Measurements from ENCODE around the gene ELK1. TPM values are rescaled to one million over a fixed set of nuclear protein-coding genes. Genes with fewer than 3 reads are reported as not detected.
A peak's percentile ranks its signal among the peaks of the same experiment; 100 is the strongest.

Gene ELK1
- total and polyA plus RNA-seq, 9 donors, result 15.3 to 29.9 (median 24.7) TPM

GRCh38 chrX:47664737-47665136 is 14.4 kb upstream of the ELK1 start:
- no peak for DNase-seq
- no peak overlapping the region for H3K4me3 ChIP-seq (ENCODE audit: low read length)
- no peaks in the 10 kb centered on the region for H3K27me3 ChIP-seq (ENCODE audit: control insufficient read depth, insufficient read depth, low read length)
- no peak overlapping the region for H3K27ac ChIP-seq (ENCODE audit: low read length)
- no peaks in the 10 kb centered on the region for H3K9me3 ChIP-seq (replicated peaks; ENCODE audit: control insufficient read depth, low read depth, low read length)
- H3K36me3 ChIP-seq (ENCODE audit: control insufficient read depth, insufficient read depth, low read length), result no peaks in the 10 kb centered on the region
- H3K4me1 ChIP-seq (ENCODE audit: control insufficient read depth, insufficient read depth, low read length), result no peaks in the 10 kb centered on the region
- no CpG with 5 or more reads among the region's 5 CpGs for WGBS (ENCODE audit: insufficient coverage)

- no CpG with 5 or more reads among the region's 1 CpG for WGBS (ENCODE audit: insufficient coverage)
- DNase-seq, result peak; percentile 25
- H3K4me1 ChIP-seq (ENCODE audit: control insufficient read depth, insufficient read depth, low read length), result no peaks in the 10 kb centered on the region
- no peak overlapping the region for H3K4me3 ChIP-seq (ENCODE audit: low read length)
- H3K36me3 ChIP-seq (ENCODE audit: control insufficient read depth, insufficient read depth, low read length), result peaks cover 4% of the 10 kb centered on the region
- H3K27ac ChIP-seq (ENCODE audit: low read length), result no peak overlapping the region
- no peaks in the 10 kb centered on the region for H3K9me3 ChIP-seq (replicated peaks; ENCODE audit: control insufficient read depth, low read depth, low read length)
- H3K27me3 ChIP-seq (ENCODE audit: control insufficient read depth, insufficient read depth, low read length), result no peaks in the 10 kb centered on the region
Measured at GRCh38 chrX:47662144-47662657, 11.8 kb upstream of the ELK1 start.

DNA sequence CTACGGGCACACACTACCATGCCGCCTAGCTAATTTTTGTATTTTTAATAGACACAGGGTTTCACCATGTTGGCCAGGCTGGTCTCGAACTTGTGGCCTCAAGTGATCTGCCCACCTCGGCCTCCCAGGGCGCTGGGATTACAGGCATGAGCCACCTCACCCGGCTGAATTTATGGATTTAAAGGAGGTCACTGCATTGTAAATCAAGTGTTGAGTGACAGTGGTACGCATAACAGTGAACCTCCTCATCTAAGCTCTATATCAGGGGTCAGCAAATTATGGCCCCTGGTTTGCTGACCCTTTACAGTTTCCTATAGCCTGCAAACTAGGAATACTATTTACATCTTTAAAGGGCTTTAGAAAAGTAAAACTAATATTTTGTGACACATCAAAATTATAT is 11.2 kb upstream of the ELK1 start:
- H3K27me3 ChIP-seq (ENCODE audit: control insufficient read depth, insufficient read depth, low read length), result no peaks in the 10 kb centered on the region
- H3K9me3 ChIP-seq (replicated peaks; ENCODE audit: control insufficient read depth, low read depth, low read length), result no peaks in the 10 kb centered on the region
- WGBS (ENCODE audit: insufficient coverage), result 82% methylated on average over 4 of the region's 7 CpGs
- no peak overlapping the region for H3K27ac ChIP-seq (ENCODE audit: low read length)
- H3K4me1 ChIP-seq (ENCODE audit: control insufficient read depth, insufficient read depth, low read length), result no peaks in the 10 kb centered on the region
- no peak overlapping the region for H3K4me3 ChIP-seq (ENCODE audit: low read length)
- no peak for DNase-seq
- H3K36me3 ChIP-seq (ENCODE audit: control insufficient read depth, insufficient read depth, low read length), result peaks cover 11% of the 10 kb centered on the region

GRCh38 chrX:47659421-47659726 is 9.0 kb upstream of the ELK1 start:
- Histone ChIP-seq H3K27me3 (ENCODE audit: control insufficient read depth, insufficient read depth, low read length) (no peaks in the 10 kb centered on the region), H3K27ac (ENCODE audit: low read length) (peak overlapping the region; percentile 98), H3K4me1 (ENCODE audit: control insufficient read depth, insufficient read depth, low read length) (no peaks in the 10 kb centered on the region), H3K4me3 (ENCODE audit: low read length) (peak overlapping the region; percentile 66), H3K9me3 (replicated peaks; ENCODE audit: control insufficient read depth, low read depth, low read length) (no peaks in the 10 kb centered on the region), H3K36me3 (ENCODE audit: control insufficient read depth, insufficient read depth, low read length) (peaks cover 20% of the 10 kb centered on the region)
- DNase-seq, result no peak
- WGBS (ENCODE audit: insufficient coverage), result 54% methylated on average over 6 of the region's 8 CpGs

GRCh38 chrX:47658684-47659420 is 8.5 kb upstream of the ELK1 start, which contains the start of gene UXT:
TSS of gene UXT (minus strand) at chrX:47659180. CDS start at chrX:47658927, 253 bp downstream.
- Histone ChIP-seq H3K27me3 (ENCODE audit: control insufficient read depth, insufficient read depth, low read length) (no peaks in the 10 kb centered on the region), H3K4me3 (ENCODE audit: low read length) (peak within 1 kb of the TSS; percentile 66), H3K4me1 (ENCODE audit: control insufficient read depth, insufficient read depth, low read length) (no peaks in the 10 kb centered on the region), H3K27ac (ENCODE audit: low read length) (peak within 1 kb of the TSS; percentile 98), H3K9me3 (replicated peaks; ENCODE audit: control insufficient read depth, low read depth, low read length) (no peaks in the 10 kb centered on the region), H3K36me3 (ENCODE audit: control insufficient read depth, insufficient read depth, low read length) (peaks cover 20% of the 10 kb centered on the region)
- peak; percentile 95 for DNase-seq
- 40% methylated on average over 39 of the region's 54 CpGs for WGBS (ENCODE audit: insufficient coverage)

- no peaks in the 10 kb centered on the region for H3K9me3 ChIP-seq (replicated peaks; ENCODE audit: control insufficient read depth, low read depth, low read length)
- peak overlapping the region; percentile 98 for H3K27ac ChIP-seq (ENCODE audit: low read length)
- no peaks in the 10 kb centered on the region for H3K4me1 ChIP-seq (ENCODE audit: control insufficient read depth, insufficient read depth, low read length)
- peak overlapping the region; percentile 66 for H3K4me3 ChIP-seq (ENCODE audit: low read length)
- DNase-seq, result no peak
- WGBS (ENCODE audit: insufficient coverage), result 37% methylated on average over 13 of the region's 13 CpGs
- H3K27me3 ChIP-seq (ENCODE audit: control insufficient read depth, insufficient read depth, low read length), result no peaks in the 10 kb centered on the region
- H3K36me3 ChIP-seq (ENCODE audit: control insufficient read depth, insufficient read depth, low read length), result peaks cover 20% of the 10 kb centered on the region
Measured at GRCh38 chrX:47658301-47658683, 7.9 kb upstream of the ELK1 start.

DNA sequence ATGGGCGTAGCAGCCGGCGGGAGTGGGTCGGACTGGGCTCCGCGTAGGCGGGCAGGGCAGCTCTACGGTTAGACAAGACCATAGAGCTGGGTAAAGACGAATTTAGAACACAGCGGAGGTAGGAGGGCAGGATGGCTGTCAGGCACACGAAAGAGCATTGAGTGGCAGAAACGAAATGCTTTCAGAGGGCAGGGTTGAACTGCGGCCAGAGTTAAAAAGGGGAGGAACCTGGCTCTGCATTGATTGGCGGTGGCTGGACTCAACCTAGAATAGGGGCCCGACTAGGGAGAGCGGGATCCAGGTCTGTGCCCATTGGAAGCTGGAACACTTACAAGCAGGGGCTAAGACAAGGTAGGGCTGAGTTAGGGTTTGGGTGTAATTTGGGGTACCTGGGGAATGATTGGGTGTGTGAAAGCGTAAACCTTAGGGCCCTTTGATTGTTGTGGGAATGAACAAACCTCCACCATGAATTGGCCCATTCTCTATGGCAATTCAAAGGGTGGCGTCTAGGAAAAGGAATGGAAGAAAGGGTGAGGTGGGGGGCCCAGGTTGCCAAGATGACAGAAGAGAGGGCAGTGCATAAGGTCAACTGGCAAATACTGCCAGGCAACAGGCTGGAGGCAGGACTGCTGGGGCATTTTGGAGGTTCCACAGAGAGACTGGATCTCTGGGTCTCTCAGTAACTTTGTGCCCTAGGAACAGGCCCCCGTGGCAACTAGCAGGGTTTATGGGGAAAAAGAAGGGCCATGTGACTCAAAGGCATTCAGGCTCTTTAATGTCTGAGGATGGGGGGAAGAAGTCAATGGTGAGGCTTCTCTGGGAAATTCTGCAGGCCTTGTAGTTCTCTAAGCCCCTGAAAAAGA is 911 bp upstream of the ELK1 start:
- WGBS (ENCODE audit: insufficient coverage), result 41% methylated on average over 17 of the region's 19 CpGs
- Histone ChIP-seq H3K36me3 (ENCODE audit: control insufficient read depth, insufficient read depth, low read length) (peaks cover 21% of the 10 kb centered on the region), H3K4me1 (ENCODE audit: control insufficient read depth, insufficient read depth, low read length) (peaks cover 13% of the 10 kb centered on the region), H3K4me3 (ENCODE audit: low read length) (peak overlapping the region; percentile 47), H3K27me3 (ENCODE audit: control insufficient read depth, insufficient read depth, low read length) (peaks cover 2% of the 10 kb centered on the region), H3K9me3 (replicated peaks; ENCODE audit: control insufficient read depth, low read depth, low read length) (no peaks in the 10 kb centered on the region), H3K27ac (ENCODE audit: low read length) (peak overlapping the region; percentile 69)
- DNase-seq, result no peak

- H3K27ac ChIP-seq (ENCODE audit: low read length), result peak overlapping the region; percentile 87
- DNase-seq, result peak; percentile 10
- WGBS (ENCODE audit: insufficient coverage), result no CpG with 5 or more reads among the region's 11 CpGs
Measured at GRCh38 chrX:47649781-47650163, 591 bp downstream of the ELK1 start.

GRCh38 chrX:47649271-47649670 is 1.1 kb downstream of the ELK1 start:
- no peak overlapping the region for H3K27ac ChIP-seq (ENCODE audit: low read length)
- WGBS (ENCODE audit: insufficient coverage), result 54% methylated on average over 5 of the region's 8 CpGs

More at GRCh38 chrX:47649781-47650163, 591 bp downstream of the ELK1 start:
- Histone ChIP-seq H3K9me3 (replicated peaks; ENCODE audit: control insufficient read depth, low read depth, low read length) (no peaks in the 10 kb centered on the region), H3K36me3 (ENCODE audit: control insufficient read depth, insufficient read depth, low read length) (peaks cover 15% of the 10 kb centered on the region), H3K27me3 (ENCODE audit: control insufficient read depth, insufficient read depth, low read length) (peaks cover 2% of the 10 kb centered on the region), H3K4me1 (ENCODE audit: control insufficient read depth, insufficient read depth, low read length) (peaks cover 13% of the 10 kb centered on the region), H3K4me3 (ENCODE audit: low read length) (peak overlapping the region; percentile 79)

GRCh38 chrX:47648376-47648775 is 2.0 kb downstream of the ELK1 start:
- Histone ChIP-seq H3K36me3 (ENCODE audit: control insufficient read depth, insufficient read depth, low read length) (peaks cover 15% of the 10 kb centered on the region), H3K9me3 (replicated peaks; ENCODE audit: control insufficient read depth, low read depth, low read length) (no peaks in the 10 kb centered on the region), H3K4me1 (ENCODE audit: control insufficient read depth, insufficient read depth, low read length) (peaks cover 13% of the 10 kb centered on the region), H3K27ac (ENCODE audit: low read length) (no peak overlapping the region), H3K4me3 (ENCODE audit: low read length) (no peak overlapping the region), H3K27me3 (ENCODE audit: control insufficient read depth, insufficient read depth, low read length) (peaks cover 2% of the 10 kb centered on the region)
- WGBS (ENCODE audit: insufficient coverage), result no CpG with 5 or more reads among the region's 2 CpGs
- DNase-seq, result no peak

More at GRCh38 chrX:47649271-47649670, 1.1 kb downstream of the ELK1 start:
- Histone ChIP-seq H3K36me3 (ENCODE audit: control insufficient read depth, insufficient read depth, low read length) (peaks cover 15% of the 10 kb centered on the region), H3K9me3 (replicated peaks; ENCODE audit: control insufficient read depth, low read depth, low read length) (no peaks in the 10 kb centered on the region), H3K4me1 (ENCODE audit: control insufficient read depth, insufficient read depth, low read length) (peaks cover 13% of the 10 kb centered on the region), H3K4me3 (ENCODE audit: low read length) (peak overlapping the region; percentile 79), H3K27me3 (ENCODE audit: control insufficient read depth, insufficient read depth, low read length) (peaks cover 2% of the 10 kb centered on the region)
- DNase-seq, result no peak
